Measurements from ENCODE around the gene NFX1.

Gene NFX1

DNA sequence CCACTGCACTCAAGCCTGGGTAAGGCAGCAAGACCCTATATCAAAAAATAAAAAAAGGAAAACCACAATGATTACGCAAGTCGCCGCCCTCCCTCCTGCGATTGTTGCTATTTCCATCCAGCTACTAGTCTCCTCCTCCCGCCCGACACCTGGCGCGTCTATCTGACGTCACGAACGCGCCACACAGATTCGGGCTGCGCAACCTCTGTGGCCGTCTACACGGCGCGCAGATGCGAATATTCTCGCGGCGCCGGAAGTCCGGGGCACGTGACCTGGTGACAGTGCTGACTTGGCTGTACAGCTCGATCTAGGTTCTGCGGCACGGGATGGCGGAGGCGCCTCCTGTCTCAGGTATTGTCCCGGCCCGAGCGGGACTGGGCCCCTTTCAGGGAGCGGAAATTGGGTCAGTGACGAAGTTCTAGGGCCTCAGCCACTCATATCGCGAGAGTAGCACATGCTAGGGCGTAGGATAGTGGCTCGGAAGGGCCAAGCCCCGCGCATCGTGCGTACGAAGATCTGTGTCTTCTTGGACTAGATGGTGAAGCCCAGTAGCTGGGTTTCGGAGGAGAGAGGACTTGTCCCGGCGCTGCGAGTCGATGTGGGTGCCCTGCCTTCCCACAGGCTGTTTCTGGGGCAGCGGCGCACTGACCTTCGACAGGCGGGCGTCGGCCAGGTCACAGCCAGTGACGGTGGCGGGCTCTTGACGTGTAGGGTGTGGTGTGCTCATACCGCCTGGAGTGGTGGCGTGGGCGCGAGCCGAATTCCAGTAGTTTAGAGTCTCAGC, at the start of gene NFX1:
Gene NFX1 (plus strand): TSS at position 270 of the 784 bp plus-strand sequence. CDS start 57 bp downstream, at position 327.
- peak; percentile 99 for DNase-seq

DNA sequence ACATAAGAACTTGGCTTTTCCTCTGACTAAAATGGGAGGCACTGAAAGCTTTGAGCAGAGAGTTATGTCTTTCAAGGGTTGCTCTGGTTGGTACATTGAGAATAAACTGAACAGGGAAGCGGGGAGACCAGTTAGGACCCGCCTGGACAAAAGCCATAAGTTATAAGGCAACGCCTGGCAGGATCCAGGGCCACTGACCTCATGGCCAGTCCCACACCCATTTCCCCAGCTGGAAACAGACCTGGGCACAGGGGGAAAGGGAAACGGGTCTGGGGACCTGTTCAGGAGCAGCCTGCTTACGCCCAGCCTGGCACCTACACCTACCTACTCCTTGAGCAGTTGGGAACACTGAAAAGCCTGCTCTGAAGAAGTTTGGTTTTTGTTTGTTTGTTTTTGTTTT, 49.0 kb upstream of the NFX1 start:
- no peak for DNase-seq

GRCh38 chr9:33242609-33243134, 47.6 kb upstream of the NFX1 start:
- no peak for DNase-seq

DNA sequence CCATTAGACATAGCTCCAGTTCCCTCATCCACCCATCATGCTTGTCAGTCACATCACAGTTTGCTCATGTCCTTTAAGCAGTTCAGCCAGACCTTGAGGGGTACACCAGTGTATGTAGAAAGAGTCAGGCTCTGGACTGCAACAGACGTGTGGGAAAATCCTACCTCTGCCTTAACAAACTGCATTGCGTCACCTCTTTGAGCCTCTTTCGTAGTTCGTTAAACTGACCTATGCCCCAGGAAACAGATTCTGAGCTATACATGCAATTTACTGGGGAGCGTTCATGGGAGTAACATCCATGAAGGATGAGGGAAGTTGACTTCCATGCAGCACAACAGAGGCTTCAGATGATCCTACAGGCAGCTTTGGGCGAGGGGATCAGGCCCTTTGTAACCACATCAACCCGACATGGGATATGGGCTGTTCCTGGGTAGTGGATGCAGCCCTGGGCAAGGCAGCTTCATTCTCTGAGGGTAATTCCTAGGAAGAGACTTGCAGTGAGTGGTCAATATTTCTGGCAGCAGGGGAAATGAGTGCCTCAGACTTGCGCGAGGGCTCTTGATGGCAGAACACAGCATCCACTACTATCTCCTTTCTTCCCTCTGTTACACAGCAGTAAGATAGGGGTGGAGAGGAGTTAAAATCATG, 46.1 kb upstream of the NFX1 start:
- DNase-seq, result no peak

DNA sequence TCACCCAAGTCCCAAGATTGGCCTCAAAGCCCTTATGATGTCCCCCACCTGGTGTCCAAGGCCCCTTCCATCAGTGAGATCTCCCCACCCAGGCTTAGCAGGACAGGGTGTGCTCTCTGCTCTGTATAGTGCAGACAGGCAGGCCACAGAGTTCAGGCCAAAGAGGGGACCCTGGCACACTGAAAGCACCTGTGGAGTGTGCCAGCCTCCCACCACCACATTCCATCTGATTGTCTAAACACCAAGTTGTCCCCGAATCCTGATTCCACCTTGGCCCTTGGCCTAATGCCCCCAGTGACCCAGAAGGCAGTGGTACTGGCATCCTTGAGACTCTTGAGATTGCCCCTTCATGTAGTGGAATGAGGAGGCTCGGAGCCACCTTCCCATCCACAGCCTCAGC, 45.0 kb upstream of the NFX1 start:
- no peak for DNase-seq

DNA sequence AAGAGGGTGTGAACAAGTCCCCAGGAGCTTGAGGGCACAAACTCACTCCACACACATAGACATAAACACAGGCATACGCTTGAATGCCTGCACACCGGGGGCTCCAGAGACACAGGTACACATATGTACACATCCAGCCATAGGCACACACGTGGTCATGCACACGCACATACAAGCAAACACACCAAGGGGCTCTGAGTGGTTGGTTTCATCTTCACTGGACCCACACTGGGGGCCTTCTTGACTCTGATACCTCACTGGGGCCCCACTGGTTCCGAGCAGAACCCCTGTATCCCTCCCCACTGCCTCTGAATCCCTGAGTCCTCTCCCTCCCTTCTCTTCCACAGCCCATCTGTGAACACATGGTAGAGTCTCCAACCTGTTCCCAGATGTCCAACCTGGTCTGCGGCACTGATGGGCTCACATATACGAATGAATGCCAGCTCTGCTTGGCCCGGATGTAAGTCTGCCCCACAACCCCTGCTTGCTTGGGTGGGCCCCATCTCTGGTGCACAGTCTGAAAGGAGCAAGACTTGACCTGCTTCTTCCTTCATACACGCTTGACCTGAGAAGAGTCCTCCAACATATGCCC, 44.0 kb upstream of the NFX1 start:
- no peak for DNase-seq

DNA sequence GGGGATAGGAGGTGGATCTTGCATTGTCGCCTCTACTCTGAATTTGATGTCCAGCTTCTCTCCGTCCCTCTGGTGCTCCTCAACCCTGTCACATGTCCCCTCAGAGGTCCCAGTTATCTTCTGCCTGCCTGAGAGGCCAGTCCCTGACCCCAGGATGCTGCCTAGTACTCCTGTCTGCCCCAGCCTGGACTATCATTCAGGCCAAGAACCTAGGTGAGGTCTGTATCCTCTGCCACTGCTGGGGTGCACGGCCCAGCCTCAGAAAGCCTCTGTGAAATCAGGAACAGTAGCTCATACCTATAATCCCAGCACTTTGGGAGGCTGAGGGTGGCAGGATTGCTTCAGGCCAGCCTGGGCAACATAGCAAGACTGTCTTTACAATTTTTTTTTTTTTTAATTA, 41.7 kb upstream of the NFX1 start:
- no peak for DNase-seq

DNA sequence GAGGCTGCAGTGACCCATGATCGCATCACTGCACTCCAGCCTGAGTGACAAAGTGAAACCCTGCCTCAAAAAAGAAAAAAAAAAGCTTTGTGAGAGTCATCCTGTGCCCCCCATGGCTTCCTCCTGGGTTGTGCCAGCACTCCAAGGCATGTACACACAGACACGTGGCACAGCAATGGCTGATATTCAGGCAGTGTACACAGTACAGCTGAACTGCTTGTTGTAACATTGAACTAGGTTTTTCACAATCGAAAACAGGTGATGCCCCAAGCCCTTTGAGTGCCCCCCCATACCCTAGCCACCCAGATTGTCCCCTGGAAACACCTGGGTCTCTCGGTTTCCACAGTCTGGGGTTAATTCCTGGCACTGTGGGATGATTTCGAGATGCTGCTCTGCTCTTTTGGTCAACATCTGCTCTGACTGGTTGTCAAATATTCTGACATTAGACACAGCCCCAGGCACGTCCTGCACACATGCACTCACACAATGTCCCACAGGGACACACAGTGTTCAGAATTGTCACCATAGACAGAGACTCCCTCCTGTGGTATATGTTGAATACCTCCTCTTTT, 41.1 kb upstream of the NFX1 start:
- no peak for DNase-seq

GRCh38 chr9:33249983-33250382, 40.3 kb upstream of the NFX1 start:
- DNase-seq, result no peak

DNA sequence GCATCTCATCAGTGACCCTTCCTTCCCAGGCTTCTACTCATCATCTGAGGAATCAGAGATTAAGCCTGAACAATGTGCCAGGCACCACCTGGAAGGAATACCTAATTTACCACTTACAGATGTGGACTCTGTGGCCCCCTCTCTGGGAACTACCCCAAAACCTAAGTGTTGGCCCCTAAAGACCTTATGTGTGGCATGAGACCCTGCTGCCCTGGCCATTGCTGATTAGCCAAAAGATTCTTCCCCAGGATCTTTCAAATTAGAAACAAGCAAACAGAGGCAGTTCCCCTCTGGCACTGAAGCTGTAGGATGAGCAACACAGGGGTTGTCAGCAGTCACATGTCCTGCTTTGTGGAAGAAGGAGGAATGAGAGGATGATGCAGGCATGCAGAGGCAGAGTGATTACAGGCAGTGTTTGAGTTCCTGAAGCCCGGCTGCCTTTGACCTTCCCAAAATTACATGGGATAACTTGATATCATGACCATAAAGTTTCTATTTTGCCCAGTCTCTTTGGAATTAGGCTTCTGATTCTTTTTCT, 39.8 kb upstream of the NFX1 start:
- DNase-seq, result no peak

DNA sequence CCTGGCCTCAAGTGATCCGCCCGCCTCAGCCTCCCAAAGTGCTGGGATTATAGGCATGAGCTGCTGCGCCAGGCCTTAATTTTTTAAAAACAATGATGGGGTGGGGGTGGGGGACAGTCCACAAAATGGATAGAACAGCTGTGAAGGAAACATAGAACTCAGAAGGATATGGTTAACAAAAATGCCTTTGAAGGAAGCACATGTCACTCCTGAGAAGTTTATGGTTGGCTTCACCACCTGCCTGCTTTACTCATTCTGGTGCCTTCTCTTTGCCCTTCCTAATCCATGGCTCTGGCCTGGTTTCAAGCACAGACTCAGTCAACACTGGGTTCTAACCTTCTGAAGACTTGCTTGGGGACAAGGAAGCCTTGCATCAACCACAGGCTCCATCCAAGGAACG, 36.1 kb upstream of the NFX1 start:
- DNase-seq, result no peak

- DNase-seq, result no peak
Observed at GRCh38 chr9:33255014-33255413, 35.3 kb upstream of the NFX1 start.

DNA sequence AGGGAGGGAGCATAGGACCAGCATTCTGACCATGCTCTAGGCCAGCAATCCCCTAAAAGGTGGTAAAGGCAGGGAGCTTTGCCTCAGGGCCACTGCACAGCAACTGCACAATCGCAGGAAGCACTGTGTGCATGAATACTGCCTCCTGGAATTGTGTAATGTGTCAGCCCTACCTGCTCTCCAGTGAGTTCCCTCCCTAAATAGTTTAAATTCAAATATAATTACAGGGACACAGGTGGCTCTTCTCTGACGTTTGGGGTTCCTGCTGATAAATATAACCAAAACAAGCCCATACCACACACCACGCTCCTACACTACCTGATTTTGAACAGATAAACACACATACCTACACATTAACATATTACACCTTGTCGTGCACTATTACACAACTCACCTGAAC, 34.8 kb upstream of the NFX1 start:
- no peak for DNase-seq

DNA sequence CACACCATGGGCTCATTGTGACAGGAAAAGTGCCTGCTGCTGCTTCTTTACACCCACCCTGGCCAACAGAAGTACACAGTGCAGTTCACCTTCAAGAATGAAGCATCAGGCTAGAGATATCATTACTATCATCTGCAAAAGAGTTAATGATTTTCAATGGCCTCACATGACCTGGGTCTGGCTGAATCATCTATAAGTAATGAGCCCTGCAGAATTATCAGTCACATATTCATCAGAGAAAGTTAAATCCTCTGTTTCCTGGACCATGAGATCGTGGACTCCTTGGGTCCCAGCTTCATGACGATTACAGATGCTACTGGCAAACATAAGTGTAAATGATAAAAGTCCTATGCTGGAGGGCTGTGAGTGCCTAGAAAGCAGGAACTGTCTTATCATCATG, 34.1 kb upstream of the NFX1 start:
- DNase-seq, result no peak

DNA sequence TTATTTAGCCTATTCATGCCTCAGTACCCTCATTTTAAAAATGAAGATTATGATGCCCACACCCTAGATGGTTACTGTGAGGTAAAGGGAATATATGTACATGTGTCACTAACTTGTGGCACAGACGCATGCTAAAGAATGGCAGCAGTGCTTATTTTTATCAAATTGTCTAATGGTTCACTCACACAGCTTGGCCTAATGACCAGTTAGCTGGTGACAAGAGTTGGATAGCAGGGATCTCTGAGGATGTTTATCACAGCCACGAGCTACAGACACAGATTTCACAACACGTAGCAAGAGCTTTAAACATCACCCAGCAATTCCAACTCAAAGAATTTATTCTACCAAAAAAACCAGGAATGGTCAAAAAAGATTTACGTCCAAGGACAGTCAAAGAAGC, 33.0 kb upstream of the NFX1 start:
- DNase-seq, result no peak

DNA sequence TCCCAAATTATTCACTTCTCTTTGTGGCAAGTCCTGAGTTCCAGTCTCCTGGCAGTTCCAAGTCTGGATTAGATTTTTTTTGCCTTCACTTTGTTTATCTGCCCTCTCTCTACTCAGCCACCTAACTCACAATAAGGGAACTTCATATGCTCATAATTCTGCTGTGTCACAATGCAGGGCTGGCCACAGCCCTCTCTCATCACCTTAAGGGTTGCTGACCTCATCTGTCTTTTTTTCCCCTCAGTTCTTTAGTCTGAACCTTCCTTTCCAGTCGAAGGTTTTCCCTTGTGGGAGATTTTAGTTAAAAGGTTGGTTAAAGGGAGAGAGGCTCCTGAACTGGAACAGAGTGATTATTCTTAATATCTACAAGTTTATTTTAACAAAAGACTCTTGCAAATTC, 29.9 kb upstream of the NFX1 start:
- DNase-seq, result no peak

DNA sequence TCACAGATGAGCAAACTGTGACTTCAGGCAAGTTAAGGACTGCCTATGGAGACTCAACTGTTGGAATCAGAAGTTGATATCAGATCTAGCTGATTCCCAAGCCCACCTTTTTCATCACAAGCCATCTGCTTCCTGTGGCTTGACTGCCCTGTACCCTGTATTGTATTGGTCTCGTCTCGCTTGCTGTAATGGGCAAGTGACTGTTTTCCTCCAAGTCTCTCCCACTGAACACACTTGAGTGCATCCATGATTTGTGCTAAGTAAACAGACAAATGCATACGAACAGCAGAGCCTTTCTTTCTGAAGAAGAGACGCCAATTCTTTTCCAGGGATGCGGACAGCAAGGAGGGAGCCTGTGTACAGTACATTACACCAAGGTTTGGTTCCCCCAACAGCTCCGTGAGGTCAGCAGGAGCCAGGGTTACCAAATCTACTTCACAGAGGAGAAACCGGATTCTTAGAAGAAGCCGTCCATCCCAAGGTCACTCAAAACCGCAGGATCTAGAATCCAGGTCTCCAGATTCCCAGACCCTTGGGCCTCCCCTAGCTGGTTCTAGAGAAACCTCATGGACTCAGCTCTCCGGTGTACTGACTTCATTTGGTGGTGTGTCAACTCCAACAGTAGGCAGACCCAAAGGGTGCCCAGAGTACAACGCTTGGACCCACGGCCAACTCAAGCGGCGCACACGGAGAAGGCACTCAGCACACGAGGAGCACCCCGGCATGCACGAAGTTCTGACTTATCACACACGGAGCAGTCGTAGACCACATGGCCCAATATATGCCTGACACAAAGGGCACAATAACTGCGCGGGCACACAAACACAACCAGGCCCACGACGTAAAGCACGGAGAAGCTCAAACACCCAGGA, 26.9 kb upstream of the NFX1 start:
- DNase-seq, result no peak

- peak; percentile 47 for DNase-seq
Observed at GRCh38 chr9:33264003-33264472, 26.3 kb upstream of the NFX1 start.

DNA sequence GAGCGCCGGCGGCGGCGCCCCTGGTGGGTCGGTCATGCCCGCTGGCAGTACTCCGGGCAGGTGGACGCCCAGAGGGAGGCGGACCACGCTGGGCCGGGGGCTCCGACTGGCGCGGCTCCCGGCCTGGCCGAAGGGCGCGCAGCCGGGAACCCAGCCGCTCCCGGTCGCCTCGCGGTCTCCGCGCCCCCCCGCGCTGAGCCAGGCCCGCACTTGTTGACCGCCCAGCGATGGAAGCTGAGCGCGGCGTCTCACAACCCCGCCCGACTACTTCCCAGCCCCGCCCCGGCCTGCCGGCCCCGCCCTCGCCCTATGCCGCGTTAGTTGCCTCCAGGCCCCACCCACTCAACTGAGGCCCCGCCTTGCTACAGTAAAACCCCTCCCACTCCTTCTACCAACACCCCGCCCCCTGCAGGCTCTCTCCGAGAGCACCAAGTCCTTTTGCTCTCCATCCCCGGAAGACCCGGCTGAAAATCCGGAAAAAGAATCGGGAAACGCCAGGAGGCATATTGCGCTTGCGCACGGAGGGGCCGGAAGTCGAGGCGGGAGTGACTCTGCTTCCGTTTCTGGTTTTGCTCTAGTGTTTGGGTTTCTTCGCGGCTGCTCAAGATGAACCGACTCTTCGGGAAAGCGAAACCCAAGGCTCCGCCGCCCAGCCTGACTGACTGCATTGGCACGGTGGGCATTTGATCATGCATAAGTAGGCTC, 25.7 kb upstream of the NFX1 start, which contains the start of the genes BAG1 and CHMP5:
Gene BAG1 (minus strand): TSS at position 236 of the 705 bp plus-strand sequence.
Gene CHMP5 (plus strand): TSS at position 577 of the 705 bp plus-strand sequence. CDS start 30 bp downstream, at position 607.
- DNase-seq, result peak; percentile 100

- no peak for DNase-seq
Observed at GRCh38 chr9:33265211-33265865, 25.0 kb upstream of the NFX1 start.
